Right lobe of liver (tissue), 4 donors: ENCODE results near the gene EDNRB.

ENCODE experiments used
- POLR2A ChIP-seq: fragments of 450-650 bp; IDR thresholded peaks from one replicate; pipeline ENCODE4 v1.6.1; 2017; ENCODE audit warnings: antibody characterized with exemption, mild to moderate bottlenecking
- TF ChIP-seq, protein P1 (sequence below), 4 donors: fragments of 200-600 bp in 3 of 4; fragments of 450-650 bp in 1 of 4; IDR thresholded peaks; one replicate each; pipeline versions ENCODE4 v1.5.1 to v1.8.0; 2016 to 2022; ENCODE audit warnings: antibody characterized with exemption in 4 of 4, mild to moderate bottlenecking in 2 of 4
- donor health status: DM: no; HTN: no; CAD: no.
- donor health status: DM: no; HTN: no; CAD: no.
- donor health status: DM: no; HTN: yes; CAD: no.

DNA sequence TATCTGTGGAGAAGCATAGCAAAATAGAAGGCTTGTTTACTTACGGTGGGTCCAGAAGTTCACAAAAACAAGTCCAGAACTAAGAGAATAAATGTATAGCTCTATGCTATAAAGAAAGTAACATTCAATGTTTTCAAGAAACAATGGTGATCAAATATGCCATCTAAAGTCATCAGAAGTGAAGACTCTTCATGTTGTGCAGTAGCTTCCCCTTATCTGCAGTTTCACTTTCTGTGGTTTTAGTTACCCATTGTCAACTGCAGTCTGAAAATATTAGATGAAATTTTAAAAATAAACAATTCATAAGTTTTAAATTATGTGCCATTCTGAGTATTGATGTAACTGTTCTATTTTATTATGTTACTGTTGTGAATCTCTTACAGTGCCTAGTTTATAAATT lies 72.5 kb downstream of the EDNRB start:
- TF ChIP-seq, protein P1, sequence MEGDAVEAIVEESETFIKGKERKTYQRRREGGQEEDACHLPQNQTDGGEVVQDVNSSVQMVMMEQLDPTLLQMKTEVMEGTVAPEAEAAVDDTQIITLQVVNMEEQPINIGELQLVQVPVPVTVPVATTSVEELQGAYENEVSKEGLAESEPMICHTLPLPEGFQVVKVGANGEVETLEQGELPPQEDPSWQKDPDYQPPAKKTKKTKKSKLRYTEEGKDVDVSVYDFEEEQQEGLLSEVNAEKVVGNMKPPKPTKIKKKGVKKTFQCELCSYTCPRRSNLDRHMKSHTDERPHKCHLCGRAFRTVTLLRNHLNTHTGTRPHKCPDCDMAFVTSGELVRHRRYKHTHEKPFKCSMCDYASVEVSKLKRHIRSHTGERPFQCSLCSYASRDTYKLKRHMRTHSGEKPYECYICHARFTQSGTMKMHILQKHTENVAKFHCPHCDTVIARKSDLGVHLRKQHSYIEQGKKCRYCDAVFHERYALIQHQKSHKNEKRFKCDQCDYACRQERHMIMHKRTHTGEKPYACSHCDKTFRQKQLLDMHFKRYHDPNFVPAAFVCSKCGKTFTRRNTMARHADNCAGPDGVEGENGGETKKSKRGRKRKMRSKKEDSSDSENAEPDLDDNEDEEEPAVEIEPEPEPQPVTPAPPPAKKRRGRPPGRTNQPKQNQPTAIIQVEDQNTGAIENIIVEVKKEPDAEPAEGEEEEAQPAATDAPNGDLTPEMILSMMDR (IDR thresholded peaks at IDR 0.05): no peak
- no peak for TF ChIP-seq POLR2A
